Measurements from ENCODE around the gene AKAP4.

AKAP4 gene

DNA sequence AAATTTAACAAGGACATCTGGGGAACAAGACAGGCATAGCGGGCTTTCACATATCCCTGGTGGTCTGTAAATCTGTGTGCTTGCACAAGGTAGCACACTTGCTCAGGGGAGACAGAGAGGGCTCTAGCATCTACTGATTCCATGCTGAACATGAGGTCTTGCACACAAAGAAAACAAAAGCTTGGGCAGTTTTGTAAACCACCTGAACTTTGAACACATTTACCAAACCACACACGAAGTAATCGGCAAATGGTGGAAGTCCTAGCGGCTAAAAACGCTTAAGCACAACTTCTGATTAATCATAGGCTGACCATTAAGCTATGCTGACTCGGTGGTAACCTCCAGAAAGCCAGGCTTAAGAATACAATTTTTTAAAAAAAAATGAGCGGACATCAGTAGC lies 52.8 kb downstream of the AKAP4 start:
- DNase-seq (ENCODE audit: low read depth, low spot score), result no peak
- ChIA-PET POLR2A (no interaction called here), CTCF (no interaction called here)
- TF ChIP-seq, protein P1, sequence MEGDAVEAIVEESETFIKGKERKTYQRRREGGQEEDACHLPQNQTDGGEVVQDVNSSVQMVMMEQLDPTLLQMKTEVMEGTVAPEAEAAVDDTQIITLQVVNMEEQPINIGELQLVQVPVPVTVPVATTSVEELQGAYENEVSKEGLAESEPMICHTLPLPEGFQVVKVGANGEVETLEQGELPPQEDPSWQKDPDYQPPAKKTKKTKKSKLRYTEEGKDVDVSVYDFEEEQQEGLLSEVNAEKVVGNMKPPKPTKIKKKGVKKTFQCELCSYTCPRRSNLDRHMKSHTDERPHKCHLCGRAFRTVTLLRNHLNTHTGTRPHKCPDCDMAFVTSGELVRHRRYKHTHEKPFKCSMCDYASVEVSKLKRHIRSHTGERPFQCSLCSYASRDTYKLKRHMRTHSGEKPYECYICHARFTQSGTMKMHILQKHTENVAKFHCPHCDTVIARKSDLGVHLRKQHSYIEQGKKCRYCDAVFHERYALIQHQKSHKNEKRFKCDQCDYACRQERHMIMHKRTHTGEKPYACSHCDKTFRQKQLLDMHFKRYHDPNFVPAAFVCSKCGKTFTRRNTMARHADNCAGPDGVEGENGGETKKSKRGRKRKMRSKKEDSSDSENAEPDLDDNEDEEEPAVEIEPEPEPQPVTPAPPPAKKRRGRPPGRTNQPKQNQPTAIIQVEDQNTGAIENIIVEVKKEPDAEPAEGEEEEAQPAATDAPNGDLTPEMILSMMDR (IDR thresholded peaks at IDR 0.05; ENCODE audit: insufficient read depth, low read length, missing control alignments), result no peak
- no peak overlapping the region for H3K4me3 ChIP-seq (ENCODE audit: low read depth, low read length)
